WTC11 (cell line): ENCODE results near the gene CAPN7.

ENCODE experiments used
- FOXJ3 ChIP-seq: sonication (generic); formaldehyde crosslinking; IDR thresholded peaks from 2 replicates; pipeline ENCODE4 v1.9.0; 2021; ENCODE audit warnings: missing genetic modification reagents, mild to moderate bottlenecking, borderline replicate concordance
- ZNF423 ChIP-seq: fragments of 250-450 bp; sonication (Bioruptor Pico); IDR thresholded peaks from 2 replicates; pipeline ENCODE4 v2.1.2; 2022; ENCODE audit warnings: mild to moderate bottlenecking, moderate library complexity
- TF ChIP-seq, protein P1 (sequence below): sonication (generic); formaldehyde crosslinking; IDR thresholded peaks from 2 replicates; pipeline ENCODE4 v1.8.1; 2023; ENCODE audit warnings: mild to moderate bottlenecking, moderate library complexity, missing genetic modification reagents
- TF ChIP-seq, protein P2 (sequence below): fragments of 200-600 bp; IDR thresholded peaks from 2 replicates; pipeline ENCODE4 v1.8.0; 2022; ENCODE audit warnings: antibody characterized with exemption

DNA sequence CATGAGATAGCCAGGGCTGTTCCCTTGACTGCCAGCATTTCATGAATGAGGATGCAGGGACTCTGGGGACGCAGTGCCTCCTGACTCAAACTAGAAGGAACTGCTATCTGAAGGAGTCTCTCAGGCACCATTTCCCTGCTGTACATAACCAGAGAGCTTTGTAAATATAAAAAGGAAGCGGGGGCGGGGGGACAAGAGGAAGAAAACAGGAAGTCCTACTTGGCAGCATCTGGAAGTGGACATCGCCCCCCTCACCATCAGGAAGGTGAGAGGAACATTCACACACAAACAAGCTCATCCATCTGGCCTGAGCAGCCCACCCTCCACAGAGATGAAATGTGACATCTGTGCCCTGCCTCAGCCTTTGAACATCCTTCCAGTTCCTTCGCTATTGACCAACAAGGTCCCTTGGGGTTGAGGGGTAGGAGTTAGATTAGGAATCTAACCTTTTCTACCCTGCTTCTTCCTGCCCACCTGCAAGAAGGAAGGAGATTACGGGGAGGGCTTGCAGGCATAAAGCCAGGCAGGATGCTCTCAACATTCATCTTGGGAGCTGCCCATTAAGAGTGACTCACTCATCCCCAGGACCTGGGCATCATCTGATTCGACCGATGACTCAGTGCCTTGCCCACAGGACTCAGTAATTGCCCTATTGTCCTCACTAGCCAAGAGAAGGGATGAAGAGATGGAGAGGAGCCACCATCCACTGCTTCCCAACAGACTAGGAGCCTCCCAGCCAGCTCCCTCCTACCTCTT, 94.5 kb downstream of the CAPN7 start:
- TF ChIP-seq, protein P1, sequence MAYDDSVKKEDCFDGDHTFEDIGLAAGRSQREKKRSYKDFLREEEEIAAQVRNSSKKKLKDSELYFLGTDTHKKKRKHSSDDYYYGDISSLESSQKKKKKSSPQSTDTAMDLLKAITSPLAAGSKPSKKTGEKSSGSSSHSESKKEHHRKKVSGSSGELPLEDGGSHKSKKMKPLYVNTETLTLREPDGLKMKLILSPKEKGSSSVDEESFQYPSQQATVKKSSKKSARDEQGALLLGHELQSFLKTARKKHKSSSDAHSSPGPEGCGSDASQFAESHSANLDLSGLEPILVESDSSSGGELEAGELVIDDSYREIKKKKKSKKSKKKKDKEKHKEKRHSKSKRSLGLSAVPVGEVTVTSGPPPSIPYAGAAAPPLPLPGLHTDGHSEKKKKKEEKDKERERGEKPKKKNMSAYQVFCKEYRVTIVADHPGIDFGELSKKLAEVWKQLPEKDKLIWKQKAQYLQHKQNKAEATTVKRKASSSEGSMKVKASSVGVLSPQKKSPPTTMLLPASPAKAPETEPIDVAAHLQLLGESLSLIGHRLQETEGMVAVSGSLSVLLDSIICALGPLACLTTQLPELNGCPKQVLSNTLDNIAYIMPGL, result no peak
- TF ChIP-seq, protein P2, sequence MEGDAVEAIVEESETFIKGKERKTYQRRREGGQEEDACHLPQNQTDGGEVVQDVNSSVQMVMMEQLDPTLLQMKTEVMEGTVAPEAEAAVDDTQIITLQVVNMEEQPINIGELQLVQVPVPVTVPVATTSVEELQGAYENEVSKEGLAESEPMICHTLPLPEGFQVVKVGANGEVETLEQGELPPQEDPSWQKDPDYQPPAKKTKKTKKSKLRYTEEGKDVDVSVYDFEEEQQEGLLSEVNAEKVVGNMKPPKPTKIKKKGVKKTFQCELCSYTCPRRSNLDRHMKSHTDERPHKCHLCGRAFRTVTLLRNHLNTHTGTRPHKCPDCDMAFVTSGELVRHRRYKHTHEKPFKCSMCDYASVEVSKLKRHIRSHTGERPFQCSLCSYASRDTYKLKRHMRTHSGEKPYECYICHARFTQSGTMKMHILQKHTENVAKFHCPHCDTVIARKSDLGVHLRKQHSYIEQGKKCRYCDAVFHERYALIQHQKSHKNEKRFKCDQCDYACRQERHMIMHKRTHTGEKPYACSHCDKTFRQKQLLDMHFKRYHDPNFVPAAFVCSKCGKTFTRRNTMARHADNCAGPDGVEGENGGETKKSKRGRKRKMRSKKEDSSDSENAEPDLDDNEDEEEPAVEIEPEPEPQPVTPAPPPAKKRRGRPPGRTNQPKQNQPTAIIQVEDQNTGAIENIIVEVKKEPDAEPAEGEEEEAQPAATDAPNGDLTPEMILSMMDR, result no peak
- TF ChIP-seq FOXJ3 (CRISPR knock-in tag), result no peak
- TF ChIP-seq ZNF423 (CRISPR knock-in tag), result no peak
